Activated CD8-positive, alpha-beta memory T cell treated with anti-CD3 and anti-CD28 coated beads for 36 hours (primary cell): ENCODE results near the gene TPH2. TPM values are rescaled to one million over a fixed set of nuclear protein-coding genes. Genes with fewer than 3 reads are reported as not detected.

Source experiments
- CTCF ChIA-PET: fragments of 350-600 bp; sonication (Branson Sonifier 250); formaldehyde crosslinking; loops from one replicate; lab custom pipeline; 2021; ENCODE audit warnings: antibody characterized with exemption; lab: Charles Lee
- POLR2A ChIA-PET: fragments of 350-600 bp; sonication (Branson Sonifier 250); formaldehyde crosslinking; loops from one replicate; lab custom pipeline; 2021; ENCODE audit warnings: antibody characterized with exemption; lab: Charles Lee
- total RNA-seq, 2 experiments: library from RNA; stranded (reverse); gene quantifications; one replicate each; pipeline ENCODE4 v1.2.3, GENCODE V29; 2021

Gene TPH2
- total RNA-seq, 2 experiments from 2014 or later, result not detected

GRCh38 chr12:71958056-71958455 lies 19.4 kb downstream of the TPH2 start:
- ChIA-PET POLR2A (no interaction called here), CTCF (no interaction called here)

- POLR2A ChIA-PET, result no interaction called here
- CTCF ChIA-PET, result no interaction called here
Measured at GRCh38 chr12:71958457-71958856, 19.8 kb downstream of the TPH2 start.

GRCh38 chr12:71958993-71959578 lies 20.4 kb downstream of the TPH2 start:
- ChIA-PET CTCF (no interaction called here), POLR2A (no interaction called here)

GRCh38 chr12:71967211-71967610 lies 28.6 kb downstream of the TPH2 start:
- ChIA-PET POLR2A (no interaction called here), CTCF (no interaction called here)

GRCh38 chr12:71969330-71969729 lies 30.7 kb downstream of the TPH2 start:
- POLR2A ChIA-PET, result no interaction called here
- CTCF ChIA-PET, result no interaction called here

GRCh38 chr12:71970031-71970430 lies 31.4 kb downstream of the TPH2 start:
- POLR2A ChIA-PET, result no interaction called here

GRCh38 chr12:71972441-71973074 lies 33.9 kb downstream of the TPH2 start:
- CTCF ChIA-PET, result no interaction called here
- POLR2A ChIA-PET, result no interaction called here

More at GRCh38 chr12:71970031-71970430, 31.4 kb downstream of the TPH2 start:
- CTCF ChIA-PET, result no interaction called here

GRCh38 chr12:71973687-71974086 lies 35.0 kb downstream of the TPH2 start:
- CTCF ChIA-PET, result no interaction called here
- POLR2A ChIA-PET, result no interaction called here

GRCh38 chr12:71980538-71980937 lies 41.9 kb downstream of the TPH2 start:
- CTCF ChIA-PET, result no interaction called here
- POLR2A ChIA-PET, result no interaction called here

- POLR2A ChIA-PET, result no interaction called here
- CTCF ChIA-PET, result interaction anchor here (0.6 kb wide), 1 partner anchor 1248 kb away, joined by 4 read pairs; no protein-coding TSS in a partner anchor
Measured at GRCh38 chr12:71981149-71981548, 42.5 kb downstream of the TPH2 start.

GRCh38 chr12:71994715-71995114 lies 56.1 kb downstream of the TPH2 start:
- POLR2A ChIA-PET, result no interaction called here

GRCh38 chr12:71999795-72000194 lies 61.1 kb downstream of the TPH2 start:
- CTCF ChIA-PET, result no interaction called here
- POLR2A ChIA-PET, result no interaction called here

More at GRCh38 chr12:71994715-71995114, 56.1 kb downstream of the TPH2 start:
- CTCF ChIA-PET, result no interaction called here

- ChIA-PET CTCF (no interaction called here), POLR2A (no interaction called here)
Measured at GRCh38 chr12:72000969-72001648, 62.5 kb downstream of the TPH2 start.

GRCh38 chr12:72006766-72007165 lies 68.1 kb downstream of the TPH2 start:
- ChIA-PET CTCF (no interaction called here), POLR2A (no interaction called here)

GRCh38 chr12:72010356-72010755 lies 71.7 kb downstream of the TPH2 start:
- ChIA-PET CTCF (no interaction called here), POLR2A (no interaction called here)

- ChIA-PET POLR2A (no interaction called here), CTCF (no interaction called here)
Measured at GRCh38 chr12:72011374-72011773, 72.7 kb downstream of the TPH2 start.

GRCh38 chr12:72012874-72013273 lies 74.2 kb downstream of the TPH2 start:
- POLR2A ChIA-PET, result interaction anchor here (0.6 kb wide), 1 partner anchor 233 kb away, joined by 3 read pairs; no protein-coding TSS in a partner anchor
- CTCF ChIA-PET, result no interaction called here

GRCh38 chr12:72015895-72016294 lies 77.2 kb downstream of the TPH2 start:
- ChIA-PET CTCF (interaction anchor here (0.6 kb wide), 1 partner anchor 837 kb away, joined by 4 read pairs; no protein-coding TSS in a partner anchor), POLR2A (no interaction called here)

GRCh38 chr12:72017054-72017651 lies 78.5 kb downstream of the TPH2 start:
- ChIA-PET CTCF (interaction anchor here (0.6 to 1.3 kb wide), 2 partner anchors 11 to 1013 kb away, joined by 3 read pairs; no protein-coding TSS in a partner anchor), POLR2A (no interaction called here)

- ChIA-PET POLR2A (no interaction called here), CTCF (interaction anchor here (1.3 kb wide), 1 partner anchor 10 kb away, joined by 3 read pairs; no protein-coding TSS in a partner anchor)
Measured at GRCh38 chr12:72018036-72018435, 79.4 kb downstream of the TPH2 start.
